Pulmonary artery endothelial cell (primary cell): ENCODE measurements around the gene PRR13. TPM values are rescaled to one million over a fixed set of nuclear protein-coding genes. Genes with fewer than 3 reads are reported as not detected.
"Not testable (repeated sequence)": the region's sequence is repeated elsewhere in the genome, so short reads cannot be mapped to it uniquely, and the experiment has no call there.

ENCODE experiments used
- DNase-seq: peaks from one replicate; pipeline ENCODE4 v3.0.0-alpha.2; 2011; ENCODE audit warnings: low read depth, low spot score
- total RNA-seq: library from RNA; depleted of rRNA; stranded (reverse); fragments of >200 nt; gene quantifications from 2 replicates; pipeline ENCODE4 v1.2.3, GENCODE V29; 2014

Gene PRR13
- total RNA-seq, 1 donor from 2014 or later = 24.3 TPM

GRCh38 chr12:53435326-53435725 lies 6.2 kb upstream of the PRR13 start:
- DNase-seq = not testable (repeated sequence)

- DNase-seq = not testable (repeated sequence)
Measured at GRCh38 chr12:53439582-53439981, 2.0 kb upstream of the PRR13 start.

DNA sequence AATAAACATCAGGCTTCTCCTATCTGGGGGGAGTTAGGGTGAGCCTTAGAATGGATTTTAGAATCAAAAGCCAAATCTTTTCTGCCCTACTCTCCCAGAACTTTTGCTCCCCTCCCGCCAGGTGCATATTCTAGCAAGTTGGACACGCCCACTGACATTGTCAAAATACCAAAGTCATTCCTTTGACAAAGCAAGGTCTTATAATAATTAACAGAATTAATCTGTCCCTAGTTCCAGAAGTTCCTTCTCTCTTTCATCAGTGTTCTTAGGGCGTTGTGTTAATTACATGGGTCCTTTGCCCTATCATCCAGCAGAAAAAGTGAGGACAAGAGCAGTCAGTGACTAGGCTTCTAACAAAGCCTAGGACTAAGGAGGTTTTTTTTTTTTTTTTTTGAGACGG lies 2.4 kb downstream of the PRR13 start:
- no peak for DNase-seq

- DNase-seq = not testable (repeated sequence)
Measured at GRCh38 chr12:53444593-53445325, 3.2 kb downstream of the PRR13 start.

- no peak for DNase-seq
Measured at GRCh38 chr12:53450936-53451335, 9.4 kb downstream of the PRR13 start.

DNA sequence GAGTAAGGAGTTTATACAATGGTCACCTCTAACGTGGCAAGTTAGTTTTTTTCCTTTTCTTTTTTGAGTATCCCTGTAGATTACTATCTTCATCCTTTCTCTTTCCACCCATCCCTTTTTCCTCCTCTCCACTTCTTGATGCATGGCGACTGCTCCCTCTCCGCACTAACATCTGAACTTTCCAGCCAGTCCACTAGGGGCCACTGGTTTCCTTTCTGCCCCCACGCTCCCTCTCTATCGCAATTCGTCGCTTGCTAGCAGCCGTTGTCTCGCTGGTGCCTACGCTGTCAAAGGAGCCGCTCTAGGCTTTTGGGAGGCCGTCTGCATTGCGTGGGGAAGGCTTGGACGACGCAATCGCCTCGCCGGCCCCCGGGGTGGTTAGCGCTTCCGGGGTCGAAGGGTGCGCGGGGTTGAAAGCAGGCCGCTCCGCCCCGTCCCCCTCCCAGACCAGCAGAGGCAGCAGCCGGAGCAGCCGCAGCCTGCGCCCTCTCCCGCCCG lies 10.2 kb downstream of the PRR13 start, which contains the start of gene PCBP2:
PCBP2 (plus strand) TSS at position 442 of the 498 bp plus-strand sequence. CDS start 2,699 bp downstream, outside the sequence.
- DNase-seq = peak; percentile 98

DNA sequence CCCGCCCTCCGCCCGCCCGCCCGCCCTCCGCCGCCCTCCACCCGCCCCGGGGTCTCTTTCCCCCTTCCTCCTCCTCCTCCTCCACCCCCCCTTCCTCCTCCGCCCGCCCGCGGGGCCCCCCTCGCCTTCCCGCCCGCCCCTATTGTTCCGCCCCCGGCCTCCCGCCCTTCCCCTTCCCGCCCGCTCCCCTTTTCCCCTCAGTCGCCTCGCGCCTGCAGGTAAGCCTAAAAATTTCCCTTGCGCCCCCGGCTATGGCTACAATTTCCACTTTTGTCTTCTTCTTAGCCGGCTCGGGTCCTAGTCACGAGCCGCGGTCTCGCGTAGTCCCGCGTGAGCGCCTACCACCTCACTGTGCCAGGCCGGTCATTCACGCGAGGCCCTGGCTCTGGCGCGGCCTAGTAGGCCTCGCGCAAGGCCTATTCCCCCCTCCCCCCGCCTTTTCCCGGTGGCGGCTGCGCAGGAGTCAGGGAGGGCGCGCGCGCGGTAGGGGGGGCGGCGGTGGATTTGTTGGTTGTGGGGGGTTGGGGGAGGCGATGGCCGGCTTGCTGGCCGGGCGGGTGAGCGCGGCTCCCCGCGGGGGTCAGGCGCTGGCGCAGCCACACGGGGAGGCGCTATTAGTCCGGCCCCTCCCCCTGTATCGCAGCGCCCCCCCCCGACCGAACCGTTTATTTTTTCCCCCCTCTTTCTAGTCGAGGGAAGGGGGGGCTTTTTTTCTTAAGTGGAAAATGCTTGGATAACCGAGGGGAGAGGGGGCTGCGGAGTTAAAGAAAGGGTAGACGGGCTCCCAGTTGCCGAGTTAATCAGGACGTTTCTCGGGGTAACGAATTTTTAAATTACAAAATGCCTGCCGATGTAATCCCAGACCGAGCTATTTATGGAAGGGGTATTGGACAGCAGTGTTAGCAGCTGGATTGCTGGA lies 10.9 kb downstream of the PRR13 start:
- peak; percentile 60 for DNase-seq

GRCh38 chr12:53453953-53454640 lies 12.6 kb downstream of the PRR13 start:
- no peak for DNase-seq

DNA sequence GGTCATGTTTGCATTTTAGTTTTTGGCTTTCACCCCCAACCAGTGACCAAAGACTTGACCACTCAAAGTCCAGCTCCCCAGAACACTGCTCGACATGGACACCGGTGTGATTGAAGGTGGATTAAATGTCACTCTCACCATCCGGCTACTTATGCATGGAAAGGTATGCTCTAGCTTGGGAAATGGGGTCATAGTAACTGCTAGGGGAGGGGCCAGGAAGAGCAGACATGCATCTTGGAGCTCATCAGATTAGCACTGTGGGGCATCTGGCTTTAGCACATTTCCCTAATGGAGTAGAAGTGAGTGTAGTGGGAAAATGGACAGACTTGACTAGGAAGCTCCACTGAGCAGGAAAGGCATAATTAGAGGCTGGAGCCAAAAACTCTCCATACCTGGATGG lies 13.2 kb downstream of the PRR13 start:
- no peak for DNase-seq

DNA sequence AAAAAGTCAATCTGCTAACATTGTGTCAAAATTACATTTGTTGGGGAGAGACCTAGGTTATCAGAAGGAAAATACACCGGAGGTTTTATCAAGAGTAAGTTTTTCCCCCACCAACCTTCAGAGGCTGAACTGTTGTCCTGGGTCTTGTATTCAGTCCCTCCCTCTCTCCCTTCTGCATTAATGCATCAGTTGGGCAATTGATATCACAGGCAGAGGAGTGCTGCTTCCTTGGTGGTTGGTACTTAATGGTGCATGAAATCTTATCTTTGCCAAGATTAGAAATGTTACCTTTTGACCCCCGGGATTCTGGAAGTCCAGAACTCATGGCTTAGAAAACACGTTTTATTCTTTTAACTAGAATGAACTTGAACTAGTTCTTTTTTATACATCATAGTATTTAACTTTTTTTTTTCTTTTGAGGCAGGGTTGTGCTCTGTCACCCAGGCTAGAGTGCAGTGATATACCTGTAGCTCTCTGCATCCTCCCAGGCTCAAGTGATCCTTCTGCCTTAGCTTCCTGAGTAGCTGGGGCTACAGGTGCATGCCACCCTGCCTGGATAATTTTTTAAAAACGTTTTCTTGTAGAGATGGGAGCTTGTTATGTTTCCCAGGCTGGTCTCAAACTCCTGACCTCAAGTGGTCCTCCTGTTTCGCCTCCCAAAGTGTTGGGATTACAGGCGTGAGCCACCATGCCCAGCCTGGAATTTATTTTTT lies 15.3 kb downstream of the PRR13 start:
- DNase-seq = no peak

- DNase-seq = no peak
Measured at GRCh38 chr12:53459097-53459496, 17.6 kb downstream of the PRR13 start.

GRCh38 chr12:53461059-53461458 lies 19.5 kb downstream of the PRR13 start:
- DNase-seq = no peak

- no peak for DNase-seq
Measured at GRCh38 chr12:53461591-53461990, 20.1 kb downstream of the PRR13 start.

GRCh38 chr12:53462935-53463334 lies 21.4 kb downstream of the PRR13 start:
- DNase-seq = no peak

DNA sequence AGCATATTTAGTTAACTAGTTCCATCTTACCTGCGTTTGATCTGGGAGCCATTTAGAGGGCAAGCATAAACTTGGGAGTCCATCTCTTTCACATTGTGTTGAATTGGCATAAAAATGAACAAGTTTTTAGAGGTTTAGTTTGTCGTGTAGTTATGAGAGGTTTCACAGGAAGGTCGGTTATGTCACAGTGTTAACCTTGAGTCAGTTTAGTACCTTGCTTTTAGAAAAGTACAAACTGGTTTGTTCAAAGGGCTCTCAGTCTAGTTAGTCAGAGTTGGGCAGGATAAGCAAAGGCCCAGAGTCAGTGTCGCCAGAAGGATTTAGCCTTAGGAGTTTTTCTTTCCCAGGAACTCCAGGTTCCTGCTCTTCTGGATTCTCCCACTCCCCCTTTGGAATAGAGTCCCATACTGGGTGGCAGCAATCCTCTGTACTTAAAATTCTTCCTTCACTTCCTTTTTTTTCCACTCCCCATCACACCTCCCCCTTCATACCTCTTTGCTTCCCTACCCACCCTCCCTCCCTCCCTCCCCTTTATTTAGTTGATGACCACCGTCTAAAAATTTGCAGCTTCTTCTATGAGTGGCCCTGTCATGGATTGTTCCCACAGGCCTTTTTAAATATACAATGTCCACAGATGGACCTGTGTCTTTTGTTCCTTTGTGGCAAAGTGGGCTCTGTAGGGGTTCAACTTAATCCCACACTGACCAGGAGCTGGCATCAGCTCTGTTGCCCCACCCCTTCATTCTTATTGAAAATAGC lies 22.4 kb downstream of the PRR13 start:
- no peak for DNase-seq

DNA sequence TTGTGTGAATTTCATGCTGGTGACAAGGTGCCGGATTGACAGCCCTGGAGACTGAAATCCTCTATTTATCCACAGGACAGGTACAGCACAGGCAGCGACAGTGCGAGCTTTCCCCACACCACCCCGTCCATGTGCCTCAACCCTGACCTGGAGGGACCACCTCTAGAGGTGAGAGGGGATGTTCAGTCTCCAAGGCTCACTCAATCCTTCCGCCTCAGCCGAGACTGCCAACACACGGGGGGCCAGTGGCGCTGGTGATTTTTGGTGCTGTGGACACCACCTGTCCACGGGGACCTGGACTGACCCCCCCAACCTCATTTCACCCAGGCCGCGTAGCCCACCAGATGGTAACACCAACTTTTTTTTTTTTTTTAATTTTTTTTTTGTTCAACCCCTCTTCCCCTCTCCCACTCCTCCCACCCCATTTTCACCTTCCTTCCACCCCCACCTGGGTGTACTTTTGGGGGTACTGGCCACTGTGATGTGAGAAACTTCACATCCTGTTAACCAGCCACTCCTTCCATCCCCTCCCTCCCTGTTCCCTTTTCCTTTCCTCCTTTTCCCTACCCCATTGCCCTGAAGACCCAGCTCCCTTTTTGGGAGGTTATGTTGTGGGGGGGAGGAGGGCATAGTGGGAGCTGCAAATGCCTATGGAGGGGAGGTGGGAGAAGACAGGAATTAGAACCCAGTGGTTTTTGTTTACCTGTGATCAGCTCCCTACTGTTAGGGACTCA lies 23.3 kb downstream of the PRR13 start:
- no peak for DNase-seq

GRCh38 chr12:53465679-53466078 lies 24.1 kb downstream of the PRR13 start:
- DNase-seq = no peak

GRCh38 chr12:53466640-53467039 lies 25.1 kb downstream of the PRR13 start:
- DNase-seq = no peak

DNA sequence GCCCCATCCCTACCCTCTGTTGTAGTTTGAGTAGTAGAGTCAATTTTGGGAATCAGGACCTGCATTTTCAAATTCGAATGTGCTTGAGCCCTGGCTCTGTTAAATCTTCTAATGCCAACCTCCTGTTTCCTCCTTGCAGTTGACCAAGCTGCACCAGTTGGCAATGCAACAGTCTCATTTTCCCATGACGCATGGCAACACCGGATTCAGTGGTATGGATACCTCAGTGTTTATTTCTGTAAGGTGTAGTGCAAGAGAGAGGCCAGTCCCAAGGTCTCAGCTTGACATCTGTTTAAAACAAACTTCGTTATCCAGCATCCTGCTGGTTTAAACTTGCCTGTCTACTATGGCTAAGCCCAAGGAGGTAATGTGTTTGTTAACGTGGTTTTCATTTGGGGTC lies 25.5 kb downstream of the PRR13 start:
- DNase-seq = no peak

DNA sequence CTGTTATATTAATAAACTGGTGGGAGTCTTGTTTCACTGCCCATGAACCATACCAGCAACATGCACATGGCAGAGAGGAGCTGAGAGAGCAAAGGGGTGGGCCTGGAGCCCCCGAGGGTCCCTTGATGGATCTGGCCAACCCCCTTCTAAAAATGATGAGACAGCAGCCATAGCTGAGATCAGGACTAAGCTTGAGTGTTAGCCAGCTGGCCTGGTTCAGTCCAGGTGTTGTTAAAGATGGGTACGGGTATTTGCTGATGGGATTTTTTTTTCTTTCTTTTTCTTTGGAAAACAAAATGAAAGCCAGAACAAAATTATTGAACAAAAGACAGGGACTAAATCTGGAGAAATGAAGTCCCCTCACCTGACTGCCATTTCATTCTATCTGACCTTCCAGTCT lies 26.3 kb downstream of the PRR13 start:
- DNase-seq = no peak
